K562 (cell line): ENCODE results near the gene EGR4. TPM values are rescaled to one million over a fixed set of nuclear protein-coding genes. Genes with fewer than 3 reads are reported as not detected.

Experiments used
- ATAC-seq: fragments of 200-7000 bp; cut with Tn5 transposase; 3 replicates; pipeline ENCODE4 v1.9.1; 2020; ENCODE audit warnings: moderate library complexity
- BruUV-seq: library from RNA; stranded (reverse); fragments of 400-500 nt; replicated peaks from 2 replicates; lab custom pipeline; 2021; lab: Mats Ljungman, UMichigan
- CTCF ChIA-PET: fragments of 300-600 bp; formaldehyde crosslinking; extraction: SDS; loops from one replicate; lab custom pipeline; 2021; ENCODE audit warnings: low intra/inter-chr PET ratio; lab: Yijun Ruan, JAX
- POLR2A ChIA-PET: fragments of 300-600, 350-650 bp; sonication (Branson Sonifier 250); formaldehyde crosslinking; extraction: SDS; loops from one replicate; lab custom pipeline; 2021; ENCODE audit warnings: antibody characterized with exemption, inconsistent platforms; lab: Yijun Ruan, JAX
- DNase-seq, 4 experiments: peaks; one replicate each; pipeline versions ENCODE4 v3.0.0 to v3.0.0-alpha.2; 2011 to 2018; ENCODE audit warnings: low spot score in 3 of 4, mixed read lengths in 3 of 4; ENCODE audit errors: extremely low read depth in 1 of 4
- FAIRE-seq: peaks from 2 replicates; lab custom pipeline; 2011; peaks lifted over from hg19 to GRCh38; lab: Jason Lieb, UNC
- H2AFZ ChIP-seq: 2 replicates; pipeline ENCODE4 v1.6.0; 2011; ENCODE audit warnings: low read depth, low read length, control low read depth, inconsistent platforms
- H3K27ac ChIP-seq: fragments of 200-600 bp; 3 replicates; pipeline ENCODE4 v1.8.0; 2011; ENCODE audit warnings: low read depth, mild to moderate bottlenecking, control low read depth, inconsistent platforms, low read length, moderate library complexity, mixed read lengths; ENCODE audit errors: extremely low read depth
- H3K27me3 ChIP-seq, 2 experiments: fragments of 300-600 bp in 1 of 2; 2 replicates in 1 of 2; 3 replicates in 1 of 2; pipeline versions ENCODE4 v1.6.0 to v1.8.0; 2011; ENCODE audit warnings: inconsistent platforms in 2 of 2, low read length in 2 of 2, mild to moderate bottlenecking in 1 of 2, mixed read lengths in 1 of 2, moderate library complexity in 1 of 2; ENCODE audit not compliant: control insufficient read depth in 2 of 2, insufficient read depth in 2 of 2
- H3K36me3 ChIP-seq: fragments of 300-600 bp; 3 replicates; pipeline ENCODE4 v1.8.0; 2011; ENCODE audit warnings: mild to moderate bottlenecking, low read length, inconsistent platforms; ENCODE audit not compliant: control insufficient read depth, insufficient read depth
- H3K4me1 ChIP-seq, 2 experiments: fragments of 200-600 bp in 1 of 2; replicated peaks in 1 of 2; 2 replicates in 1 of 2; 3 replicates in 1 of 2; pipeline versions ENCODE4 v1.5.1 to v1.8.0; 2011; ENCODE audit warnings: inconsistent platforms in 2 of 2, low read length in 2 of 2, mild to moderate bottlenecking in 1 of 2, mixed read lengths in 1 of 2, moderate library complexity in 1 of 2; ENCODE audit not compliant: control insufficient read depth in 2 of 2, insufficient read depth in 2 of 2
- H3K4me2 ChIP-seq: 2 replicates; pipeline ENCODE4 v1.6.1; 2011; ENCODE audit warnings: low read length, control low read depth, inconsistent platforms, mixed read lengths; ENCODE audit not compliant: insufficient read depth
- H3K4me3 ChIP-seq: fragments of 200-600 bp; sonication (generic), shearing (Covaris generic); 2 replicates; pipeline ENCODE4 v1.5.1; 2016; ENCODE audit warnings: control low read depth, inconsistent platforms
- H3K79me2 ChIP-seq: fragments of 200-600 bp; 3 replicates; pipeline ENCODE4 v1.8.0; 2011; ENCODE audit warnings: low read length, inconsistent platforms; ENCODE audit not compliant: control insufficient read depth, insufficient read depth
- H3K9ac ChIP-seq, 2 experiments: 2 replicates each; pipeline versions ENCODE4 v1.6.0 to v1.6.1; 2011; ENCODE audit warnings: low read depth in 2 of 2, low read length in 2 of 2, control low read depth in 1 of 2, inconsistent platforms in 1 of 2, mild to moderate bottlenecking in 1 of 2, mixed read lengths in 1 of 2; ENCODE audit not compliant: insufficient read depth in 1 of 2
- H3K9me1 ChIP-seq: one replicate; pipeline ENCODE4 v1.6.0; 2011; ENCODE audit warnings: inconsistent platforms, mild to moderate bottlenecking, low read length, moderate library complexity; ENCODE audit not compliant: control insufficient read depth, insufficient read depth
- H3K9me3 ChIP-seq: replicated peaks from 2 replicates; pipeline ENCODE4 v1.5.1; 2011; ENCODE audit warnings: low read depth, low read length, inconsistent platforms; ENCODE audit not compliant: control insufficient read depth, insufficient read depth
- H4K20me1 ChIP-seq: replicated peaks from 2 replicates; pipeline ENCODE4 v1.6.1; 2011; ENCODE audit warnings: low read length, inconsistent platforms, mixed read lengths; ENCODE audit not compliant: control insufficient read depth, insufficient read depth
- ARID1B ChIP-seq: fragments of 450-650 bp; IDR thresholded peaks from 2 replicates; pipeline ENCODE4 v1.6.1; 2016; ENCODE audit warnings: antibody characterized with exemption, mild to moderate bottlenecking, inconsistent platforms
- BDP1 ChIP-seq: IDR thresholded peaks from 3 replicates; pipeline ENCODE4 v1.6.1; 2011; ENCODE audit not compliant: insufficient read length, insufficient read depth
- CXXC5 ChIP-seq: fragments of 250-450 bp; sonication (Bioruptor Pico); IDR thresholded peaks from 2 replicates; pipeline ENCODE4 v1.8.0; 2022; ENCODE audit warnings: inconsistent platforms, mild to moderate bottlenecking, moderate library complexity
- FOSL1 ChIP-seq: fragments of 200-800 bp; sonication (Bioruptor generic); conservative IDR thresholded peaks from 2 replicates; pipeline ENCODE4 v1.6.1; 2016; ENCODE audit warnings: missing genetic modification characterization, missing compliant biosample characterization
- HDAC1 ChIP-seq, 2 experiments: fragments of 450-650 bp; IDR thresholded peaks; 2 replicates each; pipeline ENCODE4 v1.6.1; 2016 to 2017; ENCODE audit warnings: inconsistent platforms in 1 of 2, mild to moderate bottlenecking in 1 of 2, moderate library complexity in 1 of 2
- HEY1 ChIP-seq: fragments of 250-450 bp; sonication (Bioruptor Pico); IDR thresholded peaks from 2 replicates; pipeline ENCODE4 v1.5.0; 2020; ENCODE audit warnings: mild to moderate bottlenecking, moderate library complexity, borderline replicate concordance
- HMG20B ChIP-seq: fragments of 250-450 bp; sonication (Bioruptor Pico); IDR thresholded peaks from 2 replicates; pipeline ENCODE4 v1.5.0; 2021; ENCODE audit warnings: mild to moderate bottlenecking
- JUND ChIP-seq, 2 experiments: IDR thresholded peaks; 2 replicates in 1 of 2; 3 replicates in 1 of 2; pipeline ENCODE4 v1.6.1; 2011; ENCODE audit warnings: borderline replicate concordance in 2 of 2, low read depth in 2 of 2, low read length in 2 of 2, improper control_type of control experiment in 1 of 2, missing biosample characterization in 1 of 2, missing genetic modification characterization in 1 of 2, missing genetic modification reagents in 1 of 2
- PCBP1 ChIP-seq: fragments of 200-400 bp; formaldehyde crosslinking; IDR thresholded peaks from 2 replicates; pipeline ENCODE4 v1.6.1; 2018; ENCODE audit warnings: mild to moderate bottlenecking, low read depth, low read length; ENCODE audit not compliant: poor library complexity, severe bottlenecking
- SRF ChIP-seq, 2 experiments: fragments of 250-450, 450-650 bp in 1 of 2; sonication (Bioruptor Pico) in 1 of 2; sonication (generic) in 1 of 2; formaldehyde crosslinking; IDR thresholded peaks; 2 replicates each; pipeline versions ENCODE4 v1.5.0 to v1.5.1; 2020 to 2022; ENCODE audit warnings: mild to moderate bottlenecking in 1 of 2, missing genetic modification reagents in 1 of 2
- TGIF2 ChIP-seq: sonication (generic); formaldehyde crosslinking; IDR thresholded peaks from 2 replicates; pipeline ENCODE4 v1.8.1; 2022; ENCODE audit warnings: mild to moderate bottlenecking, missing genetic modification reagents, moderate library complexity
- ZBTB33 ChIP-seq: sonication (generic); formaldehyde crosslinking; IDR thresholded peaks from 2 replicates; pipeline ENCODE4 v1.8.1; 2023; ENCODE audit warnings: mild to moderate bottlenecking, missing genetic modification reagents
- ZNF146 ChIP-seq: IDR thresholded peaks from one replicate; pipeline ENCODE4 v1.6.1; 2018; ENCODE audit warnings: missing compliant biosample characterization; ENCODE audit not compliant: unreplicated experiment
- ZNF239 ChIP-seq: fragments of 250-450 bp; sonication (Bioruptor Pico); IDR thresholded peaks from 2 replicates; pipeline ENCODE4 v1.4.0; 2020; ENCODE audit warnings: mild to moderate bottlenecking
- ZNF384 ChIP-seq: IDR thresholded peaks from 2 replicates; pipeline ENCODE4 v1.6.1; 2012; ENCODE audit warnings: low read depth, low read length, improper control_type of control experiment
- ZNF766 ChIP-seq: fragments of 200-800 bp; sonication (Bioruptor generic); conservative IDR thresholded peaks from 2 replicates; pipeline ENCODE4 v1.6.1; 2016; ENCODE audit warnings: missing genetic modification characterization, missing compliant biosample characterization
- WGBS: fragments of 100-300 bp; shearing (Covaris generic); methylation state at CpG from one replicate; pipeline ENCODE4 v1.1.6; 2016; ENCODE audit warnings: low coverage, mixed read lengths; ENCODE audit not compliant: insufficient coverage; ENCODE audit errors: missing lambda C conversion rate; 5-methylcytosine and 5-hydroxymethylcytosine counted together
- in situ Hi-C: fragments of 300-500 bp; cut with MboI; formaldehyde crosslinking; loops from 4 replicates; pipeline ENCODE4 v1.15.0; 2018; ENCODE audit warnings: inconsistent platforms, mixed read lengths
- intact Hi-C: fragments of 100-400 bp; cut with micrococcal nuclease; formaldehyde crosslinking; loops from 2 replicates; pipeline ENCODE4 v1.14.2; 2022
- polyA plus RNA-seq, 8 experiments: library from polyadenylated mRNA; depleted of rRNA in 4 of 8; stranded (reverse) in 5 of 8; unstranded in 3 of 8; fragments of >200 nt; fragmentation: Nextera tagmentation in 2 of 8; fragmentation: Illumina TruSeq in 1 of 8; extraction: Ambion mirVana in 2 of 8; extraction: Trizol in 1 of 8; gene quantifications; 2 replicates each; pipeline versions ENCODE4 v1.2.1 to v1.2.3, GENCODE V29; 2011 to 2014; ENCODE audit warnings: inconsistent platforms in 1 of 8, missing spikeins in 1 of 8
- total RNA-seq, 7 experiments: library from RNA; depleted of rRNA in 6 of 7; stranded (reverse); fragments of >200 nt in 6 of 7; fragmentation: Illumina TruSeq in 2 of 7; extraction: Trizol in 2 of 7; gene quantifications; 2 replicates each; pipeline versions ENCODE4 v1.2.1 to v1.2.3, GENCODE V29; 2011 to 2021; ENCODE audit warnings: low replicate concordance in 1 of 7

EGR4 gene
- total and polyA plus RNA-seq, 9 of the 15 experiments (the other 6 are each of a cell fraction or from before 2014, with no cell fraction given), result not detected

- BruUV-seq, result no TSS peak
- POLR2A ChIA-PET, result interaction anchor here (0.6 to 4.1 kb wide), 6 partner anchors 8 to 84 kb away, joined by 3 to 24 read pairs (median 5); partner anchors contain the start of genes CCT7 and PRADC1
- Histone ChIP-seq H3K27ac (peak overlapping the region; percentile 26; the same call in 1 of the 3 replicates), H3K4me2 (no peak overlapping the region), H3K9ac (no peak overlapping the region), H3K27me3 (no peaks in the 10 kb centered on the region), H4K20me1 (peaks cover 30% of the 10 kb centered on the region), H3K9me1 (no peaks in the 10 kb centered on the region), H3K79me2 (peaks cover 64% of the 10 kb centered on the region), H2AFZ (no peak overlapping the region), H3K36me3 (peaks cover 96% of the 10 kb centered on the region), H3K9me3 (no peaks in the 10 kb centered on the region), H3K4me1 (peaks cover 0 to 10% of the 10 kb centered on the region in 2 experiments; a peak in 3 of 5 replicates), H3K4me3 (no peak overlapping the region)
- FAIRE-seq, result peak; percentile 48
- intact Hi-C loops, result no loop called here
- CTCF ChIA-PET, result no interaction called here
- peak in 1 of 4 experiments; percentile 20 for DNase-seq
- no peak for TF ChIP-seq ZNF146 (CRISPR knock-in tag)
- TF ChIP-seq HEY1, result no peak
- no peak for TF ChIP-seq TGIF2
- TF ChIP-seq PCBP1, result no peak
- TF ChIP-seq HMG20B (CRISPR knock-in tag), result no peak
- no peak for TF ChIP-seq ZBTB33 (CRISPR knock-in tag)
- TF ChIP-seq ZNF239 (CRISPR knock-in tag), result peak; percentile 41; the same call in 1 of the 2 replicates
- no peak for TF ChIP-seq JUND (IDR thresholded peaks at IDR 0.05; ENCODE audit: borderline replicate concordance, low read depth, low read length)
- TF ChIP-seq JUND (tag; IDR thresholded peaks at IDR 0.05; ENCODE audit: borderline replicate concordance, low read depth, low read length), result peak; percentile 28; the same call in 1 of the 3 replicates
- TF ChIP-seq ZNF766, result no peak
- no peak for TF ChIP-seq HDAC1 (IDR thresholded peaks at IDR 0.05)
- 0 out of 2 replicates have a peak, but pooled peaks have one; percentile 23 for TF ChIP-seq FOSL1 (tag)
- no peak for TF ChIP-seq BDP1
- TF ChIP-seq CXXC5 (CRISPR knock-in tag), result 0 out of 2 replicates have a peak, but pooled peaks have one; percentile 16
- TF ChIP-seq SRF (CRISPR knock-in tag; IDR thresholded peaks at IDR 0.05), result no peak
- peak; percentile 89 for TF ChIP-seq ZNF384
- TF ChIP-seq ARID1B, result no peak
- in situ Hi-C loops, result no loop called here
- ATAC-seq, result peak; percentile 40
- WGBS, result 31% methylated on average over 5 of the region's 5 CpGs
Observed at GRCh38 chr2:73243884-73244570, 49.3 kb downstream of the EGR4 start.
